Measurements from ENCODE around the gene ALDH6A1.

Gene ALDH6A1

GRCh38 chr14:74045522-74045921 lies 38.7 kb downstream of the ALDH6A1 start:
- Mint-ChIP-seq H3K9me3 (no peaks in the 10 kb centered on the region), H3K4me3 (no peak overlapping the region), H3K4me1 (no peaks in the 10 kb centered on the region), H3K36me3 (ENCODE audit: low read depth) (peaks cover 13% of the 10 kb centered on the region), H3K27ac (no peak overlapping the region), H3K27me3 (ENCODE audit: low read depth) (no peaks in the 10 kb centered on the region)
- TF ChIP-seq CTCF (IDR thresholded peaks at IDR 0.05; ENCODE audit: unreplicated experiment in 3 of 3): no peak

GRCh38 chr14:74042296-74042695 lies 42.0 kb downstream of the ALDH6A1 start:
- Mint-ChIP-seq H3K27ac (no peak overlapping the region), H3K36me3 (ENCODE audit: low read depth) (peaks cover 9% of the 10 kb centered on the region), H3K27me3 (ENCODE audit: low read depth) (no peaks in the 10 kb centered on the region), H3K4me3 (no peak overlapping the region), H3K9me3 (no peaks in the 10 kb centered on the region), H3K4me1 (no peaks in the 10 kb centered on the region)
- no peak for TF ChIP-seq CTCF (IDR thresholded peaks at IDR 0.05; ENCODE audit: unreplicated experiment in 3 of 3)

- TF ChIP-seq CTCF (IDR thresholded peaks at IDR 0.05; ENCODE audit: unreplicated experiment in 3 of 3): peak; percentile 64 to 73 (median 66)
- H3K36me3 Mint-ChIP-seq (ENCODE audit: low read depth): peaks cover 5% of the 10 kb centered on the region
- H3K4me3 Mint-ChIP-seq: no peak overlapping the region
- H3K9me3 Mint-ChIP-seq: no peaks in the 10 kb centered on the region
- H3K27me3 Mint-ChIP-seq (ENCODE audit: low read depth): no peaks in the 10 kb centered on the region
- H3K4me1 Mint-ChIP-seq: no peaks in the 10 kb centered on the region
- H3K27ac Mint-ChIP-seq: no peak overlapping the region
Observed at GRCh38 chr14:74038020-74038859, 46.0 kb downstream of the ALDH6A1 start.

DNA sequence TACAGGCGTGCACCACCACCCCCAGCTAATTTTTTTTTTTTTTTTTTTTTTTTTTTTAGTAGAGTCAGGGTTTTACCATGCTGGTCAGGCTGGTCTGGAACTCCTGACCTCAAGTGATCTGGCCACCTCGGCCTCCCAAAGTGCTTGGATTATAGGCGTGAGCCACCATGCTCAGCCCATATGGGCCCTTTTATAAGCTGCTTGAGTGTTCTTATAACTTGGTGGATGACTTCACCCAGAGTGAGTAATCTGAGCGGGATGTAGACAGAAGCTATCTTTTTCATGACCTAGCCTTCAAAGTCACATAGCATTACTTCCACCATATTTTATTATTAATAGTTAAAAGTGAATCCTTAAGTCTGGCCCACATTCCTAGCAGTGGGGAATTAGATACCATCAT lies 48.7 kb downstream of the ALDH6A1 start:
- no peak for TF ChIP-seq CTCF (IDR thresholded peaks at IDR 0.05; ENCODE audit: unreplicated experiment in 3 of 3)
- Mint-ChIP-seq H3K27me3 (ENCODE audit: low read depth) (no peaks in the 10 kb centered on the region), H3K4me1 (no peaks in the 10 kb centered on the region), H3K36me3 (ENCODE audit: low read depth) (peaks cover 8% of the 10 kb centered on the region), H3K27ac (no peak overlapping the region), H3K4me3 (no peak overlapping the region), H3K9me3 (no peaks in the 10 kb centered on the region)

DNA sequence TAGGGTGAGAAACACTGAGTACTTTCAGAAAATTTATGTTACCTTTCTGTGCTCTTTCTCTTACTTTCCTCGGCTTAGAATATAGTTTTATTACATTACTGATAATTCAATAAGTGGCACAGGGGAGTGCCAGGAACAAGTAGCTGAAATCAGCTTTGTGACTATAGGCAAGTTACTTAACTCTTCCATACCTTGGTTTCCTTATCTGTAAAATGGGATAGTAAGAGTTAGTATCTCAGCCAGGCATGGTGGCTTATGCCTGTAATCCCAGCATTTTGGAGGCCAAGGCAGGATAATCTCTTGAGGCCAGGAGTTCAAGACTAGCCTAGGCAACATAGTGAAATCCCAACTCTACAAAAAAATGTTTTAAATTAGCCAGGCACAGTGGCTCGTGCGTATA lies 49.7 kb downstream of the ALDH6A1 start:
- Mint-ChIP-seq H3K36me3 (ENCODE audit: low read depth) (peaks cover 8% of the 10 kb centered on the region), H3K4me1 (no peaks in the 10 kb centered on the region), H3K27ac (no peak overlapping the region), H3K9me3 (no peaks in the 10 kb centered on the region), H3K4me3 (no peak overlapping the region), H3K27me3 (ENCODE audit: low read depth) (no peaks in the 10 kb centered on the region)
- no peak for TF ChIP-seq CTCF (IDR thresholded peaks at IDR 0.05; ENCODE audit: unreplicated experiment in 3 of 3)

GRCh38 chr14:74029136-74029535 lies 55.1 kb downstream of the ALDH6A1 start:
- no peak for TF ChIP-seq CTCF (IDR thresholded peaks at IDR 0.05; ENCODE audit: unreplicated experiment in 3 of 3)
- Mint-ChIP-seq H3K27me3 (ENCODE audit: low read depth) (no peaks in the 10 kb centered on the region), H3K9me3 (no peaks in the 10 kb centered on the region), H3K4me3 (no peak overlapping the region), H3K27ac (no peak overlapping the region), H3K4me1 (no peaks in the 10 kb centered on the region), H3K36me3 (ENCODE audit: low read depth) (peaks cover 8% of the 10 kb centered on the region)
